PC-9 (cell line): ENCODE data around the gene BTNL9.

Source experiments
- CTCF ChIP-seq: fragments of 200-600 bp; sonication (generic); conservative IDR thresholded peaks from 2 replicates; pipeline ENCODE4 v1.6.1; 2017; ENCODE audit warnings: mixed run types, antibody characterized with exemption, mild to moderate bottlenecking, moderate library complexity
- EZH2 ChIP-seq: fragments of 200-600 bp; sonication (generic); IDR thresholded peaks from 2 replicates; pipeline ENCODE4 v1.8.0; 2017; ENCODE audit warnings: antibody characterized with exemption, low read depth

GRCh38 chr5:181041043-181041442 lies 977 bp downstream of the BTNL9 start:
- TF ChIP-seq CTCF (no peak), EZH2 (no peak)
